GM23338 (cell line): ENCODE results near the gene HS6ST3. TPM values are rescaled to one million over a fixed set of nuclear protein-coding genes. Genes with fewer than 3 reads are reported as not detected.

ENCODE experiments used
- ATAC-seq: fragments of 200-7000 bp; cut with Tn5 transposase; 3 replicates; pipeline ENCODE4 v1.9.1; 2020
- DNase-seq: peaks from one replicate; pipeline ENCODE4 v3.0.0-alpha.2; 2015; ENCODE audit warnings: low spot score
- H2AFZ ChIP-seq: fragments of 200-600 bp; sonication (generic); 2 replicates; pipeline ENCODE4 v1.8.0; 2016; ENCODE audit warnings: antibody characterized with exemption, mild to moderate bottlenecking, moderate library complexity
- H3F3A ChIP-seq: fragments of 200-600 bp; sonication (generic); replicated peaks from 2 replicates; pipeline ENCODE4 v1.8.0; 2017; ENCODE audit warnings: antibody characterized with exemption, mixed run types, low read depth
- H3K27ac ChIP-seq: fragments of 200-600 bp; sonication (generic); 2 replicates; pipeline ENCODE4 v1.6.1; 2016; ENCODE audit warnings: low read depth
- H3K27me3 ChIP-seq: fragments of 200-600 bp; sonication (generic); 2 replicates; pipeline ENCODE4 v1.8.0; 2016; ENCODE audit warnings: mild to moderate bottlenecking, mixed run types, moderate library complexity; ENCODE audit not compliant: insufficient read depth
- H3K36me3 ChIP-seq: fragments of 200-600 bp; sonication (generic); 2 replicates; pipeline ENCODE4 v1.8.0; 2016; ENCODE audit warnings: mild to moderate bottlenecking; ENCODE audit not compliant: insufficient read depth
- H3K4me1 ChIP-seq: fragments of 200-600 bp; sonication (generic); 2 replicates; pipeline ENCODE4 v1.8.0; 2016; ENCODE audit warnings: mild to moderate bottlenecking, moderate library complexity; ENCODE audit not compliant: insufficient read depth
- H3K4me2 ChIP-seq: fragments of 200-600 bp; sonication (generic); 2 replicates; pipeline ENCODE4 v1.7.1; 2017; ENCODE audit warnings: mixed run types
- H3K4me3 ChIP-seq: fragments of 200-600 bp; sonication (generic); 2 replicates; pipeline ENCODE4 v1.6.1; 2016; ENCODE audit warnings: mixed run types
- H3K79me2 ChIP-seq: fragments of 200-600 bp; sonication (generic); replicated peaks from 2 replicates; pipeline ENCODE4 v1.8.0; 2017; ENCODE audit warnings: mild to moderate bottlenecking; ENCODE audit not compliant: insufficient read depth
- H3K9me2 ChIP-seq: fragments of 200-600 bp; sonication (generic); 2 replicates; pipeline ENCODE4 v1.8.0; 2017; ENCODE audit not compliant: insufficient read depth
- H4K20me1 ChIP-seq: fragments of 200-600 bp; sonication (generic); replicated peaks from 2 replicates; pipeline ENCODE4 v1.8.0; 2017; ENCODE audit warnings: mild to moderate bottlenecking; ENCODE audit not compliant: insufficient read depth
- H3K27ac Mint-ChIP-seq: 2 replicates; pipeline ENCODE4 v1.8.0; 2020; ENCODE audit warnings: inconsistent platforms, mild to moderate bottlenecking, moderate library complexity, mixed read lengths
- H3K27me3 Mint-ChIP-seq: 3 replicates; pipeline ENCODE4 v1.8.0; 2022; ENCODE audit warnings: low read depth, mild to moderate bottlenecking, moderate library complexity, mixed read lengths, inconsistent platforms; ENCODE audit not compliant: insufficient read depth, poor library complexity
- H3K36me3 Mint-ChIP-seq: 3 replicates; pipeline ENCODE4 v1.8.0; 2021; ENCODE audit warnings: low read depth, mild to moderate bottlenecking, inconsistent platforms, moderate library complexity, mixed read lengths
- H3K4me1 Mint-ChIP-seq: 3 replicates; pipeline ENCODE4 v1.8.0; 2020; ENCODE audit warnings: mild to moderate bottlenecking, inconsistent platforms, mixed read lengths
- H3K4me3 Mint-ChIP-seq: 3 replicates; pipeline ENCODE4 v1.8.0; 2021; ENCODE audit warnings: moderate library complexity, mild to moderate bottlenecking, inconsistent platforms, mixed read lengths
- H3K9me3 Mint-ChIP-seq: 3 replicates; pipeline ENCODE4 v1.8.0; 2020; ENCODE audit warnings: moderate library complexity, mild to moderate bottlenecking, inconsistent platforms, mixed read lengths
- CREB1 ChIP-seq: fragments of 250-450 bp; sonication (Bioruptor Pico); IDR thresholded peaks from 2 replicates; pipeline ENCODE4 v1.5.0; 2020; ENCODE audit warnings: low read depth, mild to moderate bottlenecking, moderate library complexity
- CTCF ChIP-seq, 2 experiments: fragments of 200-600 bp in 1 of 2; sonication (generic) in 1 of 2; conservative IDR thresholded peaks; 2 replicates each; pipeline versions ENCODE4 v1.5.1 to v1.6.1; 2016 to 2017; ENCODE audit warnings: antibody characterized with exemption in 2 of 2, low read depth in 2 of 2, mild to moderate bottlenecking in 2 of 2, moderate library complexity in 1 of 2
- ETS1 ChIP-seq: IDR thresholded peaks from 2 replicates; pipeline ENCODE4 v1.6.1; 2016; ENCODE audit warnings: antibody characterized with exemption
- EZH2 ChIP-seq: fragments of 200-600 bp; sonication (generic); IDR thresholded peaks from one replicate; pipeline ENCODE4 v1.8.0; 2017; ENCODE audit warnings: antibody characterized with exemption, mild to moderate bottlenecking, low read depth; ENCODE audit not compliant: unreplicated experiment
- EZH2phosphoT487 ChIP-seq: fragments of 200-600 bp; sonication (generic); IDR thresholded peaks from one replicate; pipeline ENCODE4 v1.8.1; 2018; ENCODE audit warnings: antibody characterized with exemption; ENCODE audit not compliant: unreplicated experiment
- JUNB ChIP-seq: IDR thresholded peaks from one replicate; pipeline ENCODE4 v1.6.1; 2016; ENCODE audit warnings: antibody characterized with exemption; ENCODE audit not compliant: unreplicated experiment
- NANOG ChIP-seq: IDR thresholded peaks from 2 replicates; pipeline ENCODE4 v1.6.1; 2016; ENCODE audit warnings: antibody characterized with exemption, borderline replicate concordance
- POLR2AphosphoS5 ChIP-seq: IDR thresholded peaks from 2 replicates; pipeline ENCODE4 v1.6.1; 2016; ENCODE audit warnings: antibody characterized with exemption, low read depth
- REST ChIP-seq: IDR thresholded peaks from one replicate; pipeline ENCODE4 v1.6.1; 2018; ENCODE audit warnings: antibody characterized with exemption; ENCODE audit not compliant: unreplicated experiment
- STAT1 ChIP-seq: IDR thresholded peaks from one replicate; pipeline ENCODE4 v1.6.1; 2016; ENCODE audit warnings: antibody characterized with exemption; ENCODE audit not compliant: unreplicated experiment
- ZNF114 ChIP-seq: fragments of 250-450 bp; sonication (Bioruptor Pico); IDR thresholded peaks from 2 replicates; pipeline ENCODE4 v1.5.0; 2020; ENCODE audit warnings: mild to moderate bottlenecking, moderate library complexity
- ZNF331 ChIP-seq: fragments of 250-450 bp; sonication (Bioruptor Pico); IDR thresholded peaks from 2 replicates; pipeline ENCODE4 v1.5.0; 2020; ENCODE audit warnings: low read depth, mild to moderate bottlenecking, moderate library complexity
- polyA plus RNA-seq: library from polyadenylated mRNA; unstranded; fragments of >200 nt; fragmentation: Nextera tagmentation; extraction: Ambion mirVana; gene quantifications from 2 replicates; pipeline ENCODE4 v1.2.1, GENCODE V29; 2016
- total RNA-seq: library from RNA; depleted of rRNA; stranded (reverse); fragments of >200 nt; shearing (Covaris generic); gene quantifications from 2 replicates; pipeline ENCODE4 v1.2.3, GENCODE V29; 2014

HS6ST3 gene
- total and polyA plus RNA-seq, 2 experiments from 2014 or later, result 0.52 to 0.80 TPM

- TF ChIP-seq REST (no peak), NANOG (no peak), ZNF114 (no peak), CREB1 (CRISPR knock-in tag) (no peak), ETS1 (no peak), CTCF (conservative IDR thresholded peaks at IDR 0.05; ENCODE audit: low read depth in 2 of 2) (no peak), POLR2AphosphoS5 (no peak), STAT1 (no peak), JUNB (no peak)
Observed at GRCh38 chr13:96473526-96474180, 383.7 kb downstream of the HS6ST3 start (continued).

- peaks cover 3% of the 10 kb centered on the region; the same call in 1 of the 2 replicates for H3K27me3 ChIP-seq
- H4K20me1 ChIP-seq, result no peaks in the 10 kb centered on the region
- ATAC-seq (no peak), DNase-seq (no peak)
- Mint-ChIP-seq H3K4me1 (peaks cover 21% of the 10 kb centered on the region), H3K9me3 (peaks cover 5% of the 10 kb centered on the region; the same call in 2 of the 3 replicates), H3K27me3 (peaks cover 4% of the 10 kb centered on the region), H3K36me3 (peaks cover 3% of the 10 kb centered on the region; the same call in 1 of the 3 replicates), H3K4me3 (no peak overlapping the region), H3K27ac (no peak overlapping the region)
- no peak overlapping the region for H3K4me2 ChIP-seq
- no peaks in the 10 kb centered on the region for H3K36me3 ChIP-seq
- H3K9me2 ChIP-seq, result peaks cover 12% of the 10 kb centered on the region
- H3K4me1 ChIP-seq, result peaks cover 9% of the 10 kb centered on the region
- H2AFZ ChIP-seq, result no peak overlapping the region; the same call in 1 of the 2 replicates
- H3K79me2 ChIP-seq, result no peaks in the 10 kb centered on the region
- H3F3A ChIP-seq, result no peaks in the 10 kb centered on the region
- no peak overlapping the region for H3K4me3 ChIP-seq
- no peak overlapping the region for H3K27ac ChIP-seq
- TF ChIP-seq CTCF (conservative IDR thresholded peaks at IDR 0.05; ENCODE audit: low read depth in 2 of 2), result no peak
- no peak for TF ChIP-seq EZH2phosphoT487
- no peak for TF ChIP-seq JUNB
- no peak for TF ChIP-seq ZNF331 (CRISPR knock-in tag)
- TF ChIP-seq ZNF114, result no peak
- no peak for TF ChIP-seq CREB1 (CRISPR knock-in tag)
- no peak for TF ChIP-seq NANOG
- no peak for TF ChIP-seq EZH2
- no peak for TF ChIP-seq REST
- no peak for TF ChIP-seq ETS1
- TF ChIP-seq POLR2AphosphoS5, result no peak
Observed at GRCh38 chr13:96474181-96474557, 384.3 kb downstream of the HS6ST3 start.
